ENCODE measurements around the gene DNASE1L1.

DNA sequence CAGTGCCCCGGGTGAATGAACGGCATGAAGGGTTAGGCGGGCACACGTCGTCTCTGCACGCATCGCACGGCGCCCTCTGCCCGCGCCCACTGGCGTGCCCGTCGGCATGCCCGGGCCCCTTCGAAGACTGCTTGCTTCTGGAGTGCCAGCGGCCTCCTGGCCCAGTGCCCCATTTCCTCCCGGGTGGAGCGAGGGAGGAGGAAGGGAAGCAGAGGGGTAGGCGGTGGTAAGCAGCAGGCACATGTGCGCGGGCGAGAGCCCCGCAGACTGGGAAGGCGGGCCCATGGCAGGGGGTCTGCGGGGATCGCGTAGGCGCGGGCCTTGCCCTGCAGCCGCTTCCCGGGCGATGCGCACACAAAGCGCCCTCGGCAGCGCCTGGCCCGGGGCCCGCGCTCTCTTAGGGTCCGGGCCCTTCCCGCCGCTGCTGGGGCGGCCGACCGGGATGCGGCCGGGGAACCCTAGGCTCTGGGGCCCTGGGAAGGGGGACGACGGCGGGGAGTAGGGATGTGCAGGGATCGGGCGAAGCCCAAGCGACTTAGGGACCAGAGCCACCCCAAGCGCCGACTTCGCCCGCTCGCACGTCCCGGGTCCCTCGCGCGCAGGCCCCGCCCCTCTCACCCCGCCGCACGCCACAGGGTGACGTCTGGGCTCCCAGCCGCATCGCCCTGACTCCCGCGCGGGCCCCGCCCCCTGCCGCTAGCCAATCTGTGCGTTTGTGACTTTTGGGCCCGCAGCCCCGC is 30.8 kb downstream of the DNASE1L1 start:
- TF ChIP-seq, protein P1, sequence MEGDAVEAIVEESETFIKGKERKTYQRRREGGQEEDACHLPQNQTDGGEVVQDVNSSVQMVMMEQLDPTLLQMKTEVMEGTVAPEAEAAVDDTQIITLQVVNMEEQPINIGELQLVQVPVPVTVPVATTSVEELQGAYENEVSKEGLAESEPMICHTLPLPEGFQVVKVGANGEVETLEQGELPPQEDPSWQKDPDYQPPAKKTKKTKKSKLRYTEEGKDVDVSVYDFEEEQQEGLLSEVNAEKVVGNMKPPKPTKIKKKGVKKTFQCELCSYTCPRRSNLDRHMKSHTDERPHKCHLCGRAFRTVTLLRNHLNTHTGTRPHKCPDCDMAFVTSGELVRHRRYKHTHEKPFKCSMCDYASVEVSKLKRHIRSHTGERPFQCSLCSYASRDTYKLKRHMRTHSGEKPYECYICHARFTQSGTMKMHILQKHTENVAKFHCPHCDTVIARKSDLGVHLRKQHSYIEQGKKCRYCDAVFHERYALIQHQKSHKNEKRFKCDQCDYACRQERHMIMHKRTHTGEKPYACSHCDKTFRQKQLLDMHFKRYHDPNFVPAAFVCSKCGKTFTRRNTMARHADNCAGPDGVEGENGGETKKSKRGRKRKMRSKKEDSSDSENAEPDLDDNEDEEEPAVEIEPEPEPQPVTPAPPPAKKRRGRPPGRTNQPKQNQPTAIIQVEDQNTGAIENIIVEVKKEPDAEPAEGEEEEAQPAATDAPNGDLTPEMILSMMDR (conservative IDR thresholded peaks at IDR 0.05; ENCODE audit: low read length) = no peak
- no peak for TF ChIP-seq EZH2phosphoT487 (IDR thresholded peaks at IDR 0.05; ENCODE audit: borderline replicate concordance)
